Neural cell (in vitro differentiated cells): ENCODE measurements around the gene CTXN2. TPM values are rescaled to one million over a fixed set of nuclear protein-coding genes. Genes with fewer than 3 reads are reported as not detected.

Experiments
- H2AFZ ChIP-seq: fragments of 200-600, 300-800 bp; sonication (generic), shearing (Covaris generic); 2 replicates; pipeline ENCODE4 v1.6.0; 2014; ENCODE audit warnings: low read depth, mild to moderate bottlenecking, antibody characterized with exemption, low read length, moderate library complexity
- H3F3A ChIP-seq: fragments of 200-600 bp; shearing (Covaris generic); 2 replicates; pipeline ENCODE4 v1.6.1; 2016; ENCODE audit warnings: mild to moderate bottlenecking, moderate library complexity, mixed read lengths, antibody characterized with exemption, low read length; ENCODE audit not compliant: insufficient read depth, poor library complexity, severe bottlenecking
- H3K27ac ChIP-seq: fragments of 200-600, 300-800 bp; sonication (generic), shearing (Covaris generic); 2 replicates; pipeline ENCODE4 v1.5.1; 2014; ENCODE audit warnings: mild to moderate bottlenecking, low read length, moderate library complexity
- H3K27me3 ChIP-seq: fragments of 300-800, 200-600 bp; sonication (generic), shearing (Covaris generic); 2 replicates; pipeline ENCODE4 v1.6.0; 2014; ENCODE audit warnings: mild to moderate bottlenecking, low read depth, low read length, moderate library complexity; ENCODE audit not compliant: insufficient read depth
- H3K36me3 ChIP-seq: fragments of 300-800, 200-600 bp; sonication (generic), shearing (Covaris generic); 2 replicates; pipeline ENCODE4 v1.5.1; 2014; ENCODE audit warnings: mild to moderate bottlenecking, antibody characterized with exemption, low read length, moderate library complexity; ENCODE audit not compliant: insufficient read depth
- H3K4me2 ChIP-seq: fragments of 300-800, 200-600 bp; sonication (generic), shearing (Covaris generic); 2 replicates; pipeline ENCODE4 v1.6.0; 2014; ENCODE audit warnings: mild to moderate bottlenecking, low read length
- H3K4me3 ChIP-seq: fragments of 300-800, 200-600 bp; sonication (generic), shearing (Covaris generic); 2 replicates; pipeline ENCODE4 v1.5.1; 2014; ENCODE audit warnings: mild to moderate bottlenecking, low read length, moderate library complexity
- H3K79me2 ChIP-seq: fragments of 200-600 bp; shearing (Covaris generic); replicated peaks from 2 replicates; pipeline ENCODE4 v1.6.0; 2014; ENCODE audit warnings: mild to moderate bottlenecking, low read length, moderate library complexity; ENCODE audit not compliant: insufficient read depth
- H3K9ac ChIP-seq: fragments of 300-800, 200-600 bp; sonication (generic), shearing (Covaris generic); 2 replicates; pipeline ENCODE4 v1.6.1; 2016; ENCODE audit warnings: mild to moderate bottlenecking, low read length, mixed read lengths
- H3K9me2 ChIP-seq: fragments of 200-600 bp; shearing (Covaris generic); 2 replicates; pipeline ENCODE4 v1.6.1; 2016; ENCODE audit warnings: mild to moderate bottlenecking, low read length, mixed read lengths; ENCODE audit not compliant: insufficient read depth
- H3K9me3 ChIP-seq: fragments of 200-600, 300-800 bp; sonication (generic), shearing (Covaris generic); 2 replicates; pipeline ENCODE4 v1.6.1; 2016; ENCODE audit warnings: mild to moderate bottlenecking, mixed run types, low read length, moderate library complexity, mixed read lengths
- H4K20me1 ChIP-seq: fragments of 200-600 bp; shearing (Covaris generic); 2 replicates; pipeline ENCODE4 v1.6.1; 2016; ENCODE audit warnings: mild to moderate bottlenecking, mixed run types; ENCODE audit not compliant: insufficient read depth
- CTCF ChIP-seq: fragments of 450-650 bp; IDR thresholded peaks from 2 replicates; pipeline ENCODE4 v1.5.1; 2014; ENCODE audit warnings: antibody characterized with exemption, mild to moderate bottlenecking, moderate library complexity; ENCODE audit not compliant: poor library complexity, severe bottlenecking
- EP300 ChIP-seq: fragments of 450-650 bp; conservative IDR thresholded peaks from 2 replicates; pipeline ENCODE4 v1.6.1; 2014; ENCODE audit warnings: antibody characterized with exemption, mild to moderate bottlenecking, moderate library complexity; ENCODE audit not compliant: poor library complexity, severe bottlenecking
- EZH2 ChIP-seq: fragments of 200-600, 300-800 bp; shearing (Covaris generic), sonication (generic); IDR thresholded peaks from 2 replicates; pipeline ENCODE4 v1.6.1; 2014; ENCODE audit warnings: antibody characterized with exemption, low read length, borderline replicate concordance, mild to moderate bottlenecking; ENCODE audit not compliant: insufficient read depth, poor library complexity, severe bottlenecking
- MXI1 ChIP-seq: fragments of 450-650 bp; conservative IDR thresholded peaks from 2 replicates; pipeline ENCODE4 v1.6.1; 2014; ENCODE audit warnings: antibody characterized with exemption, mild to moderate bottlenecking; ENCODE audit not compliant: poor library complexity, severe bottlenecking
- POLR2AphosphoS5 ChIP-seq: IDR thresholded peaks from 2 replicates; pipeline ENCODE4 v1.6.1; 2012
- RAD21 ChIP-seq: fragments of 450-650 bp; conservative IDR thresholded peaks from 2 replicates; pipeline ENCODE4 v1.6.1; 2014; ENCODE audit warnings: antibody characterized with exemption, mild to moderate bottlenecking, moderate library complexity
- REST ChIP-seq: IDR thresholded peaks from 2 replicates; pipeline ENCODE4 v1.6.1; 2012; ENCODE audit warnings: borderline replicate concordance
- SMC3 ChIP-seq: fragments of 450-650 bp; conservative IDR thresholded peaks from 2 replicates; pipeline ENCODE4 v1.6.1; 2014; ENCODE audit warnings: antibody characterized with exemption, mild to moderate bottlenecking, moderate library complexity; ENCODE audit not compliant: poor library complexity
- TAF1 ChIP-seq: IDR thresholded peaks from 2 replicates; pipeline ENCODE4 v1.6.1; 2012; ENCODE audit warnings: low read depth
- polyA plus RNA-seq: library from polyadenylated mRNA; depleted of rRNA; stranded (reverse); fragments of >200 nt; gene quantifications from 2 replicates; pipeline ENCODE4 v1.2.3, GENCODE V29; 2014

The CTXN2 gene
- polyA plus RNA-seq, 1 donor from 2014 or later = 0.69 TPM

- H3K9me3 ChIP-seq = no peaks in the 10 kb centered on the region
- no peaks in the 10 kb centered on the region for H4K20me1 ChIP-seq
- no peak overlapping the region for H3K4me3 ChIP-seq
- TF ChIP-seq RAD21 (peak; percentile 73), POLR2AphosphoS5 (no peak), SMC3 (peak; percentile 76), REST (no peak), MXI1 (no peak), EZH2 (no peak), CTCF (peak; percentile 73), TAF1 (no peak), EP300 (no peak)
- H3F3A ChIP-seq = no peaks in the 10 kb centered on the region
- H3K36me3 ChIP-seq = no peaks in the 10 kb centered on the region
- no peak overlapping the region for H3K27ac ChIP-seq
- H3K9me2 ChIP-seq = no peaks in the 10 kb centered on the region
- no peak overlapping the region for H3K4me2 ChIP-seq
- no peak overlapping the region for H3K9ac ChIP-seq
- H3K79me2 ChIP-seq = no peaks in the 10 kb centered on the region
- H2AFZ ChIP-seq = no peak overlapping the region
- H3K27me3 ChIP-seq = no peaks in the 10 kb centered on the region
Measured at GRCh38 chr15:48250640-48251076, 59.2 kb downstream of the CTXN2 start.

GRCh38 chr15:48253172-48253571 lies 61.7 kb downstream of the CTXN2 start:
- H3K27me3 ChIP-seq = no peaks in the 10 kb centered on the region
- H3K9ac ChIP-seq = no peak overlapping the region
- H3K27ac ChIP-seq = no peak overlapping the region
- TF ChIP-seq EP300 (no peak), RAD21 (no peak), MXI1 (no peak), CTCF (no peak), POLR2AphosphoS5 (no peak), SMC3 (no peak), REST (no peak), TAF1 (no peak), EZH2 (no peak)
- no peaks in the 10 kb centered on the region for H3K9me2 ChIP-seq
- no peaks in the 10 kb centered on the region for H3F3A ChIP-seq
- H4K20me1 ChIP-seq = no peaks in the 10 kb centered on the region
- no peaks in the 10 kb centered on the region for H3K9me3 ChIP-seq
- H3K36me3 ChIP-seq = no peaks in the 10 kb centered on the region
- H3K4me2 ChIP-seq = no peak overlapping the region
- no peak overlapping the region for H2AFZ ChIP-seq
- H3K4me3 ChIP-seq = no peak overlapping the region
- H3K79me2 ChIP-seq = no peaks in the 10 kb centered on the region
